GM18526 (cell line): Measurements from ENCODE around the gene ARL14EPL.

ENCODE experiments used
- POLR2A ChIP-seq: IDR thresholded peaks from 3 replicates; pipeline ENCODE4 v1.6.1; 2011; ENCODE audit not compliant: insufficient read length; ENCODE audit errors: extremely low read depth

The ARL14EPL gene

DNA sequence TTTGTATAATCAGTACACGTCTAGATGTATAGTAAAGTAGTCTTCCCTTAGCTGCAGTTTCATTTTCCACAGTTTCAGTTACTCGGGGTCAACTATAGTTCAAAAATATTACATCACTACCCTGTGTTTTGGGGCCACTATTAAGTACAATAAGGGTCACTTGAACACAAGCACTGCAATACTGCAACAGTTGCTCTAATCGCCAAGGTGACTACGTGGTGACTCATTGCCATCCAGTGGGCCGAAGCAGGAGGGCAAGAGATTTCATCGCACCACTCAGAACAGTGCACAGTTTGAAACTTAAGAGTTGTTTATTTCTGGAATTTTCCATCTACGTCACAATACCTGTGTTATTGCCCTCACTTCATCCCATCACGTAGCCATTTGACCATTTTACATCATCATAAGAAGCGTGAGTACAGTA, at the start of gene ARL14EPL:
Gene ARL14EPL, plus strand, starts transcription at position 379 of the 424 bp plus-strand sequence. CDS start 18,994 bp downstream, outside the sequence.
- TF ChIP-seq POLR2A, result no peak

DNA sequence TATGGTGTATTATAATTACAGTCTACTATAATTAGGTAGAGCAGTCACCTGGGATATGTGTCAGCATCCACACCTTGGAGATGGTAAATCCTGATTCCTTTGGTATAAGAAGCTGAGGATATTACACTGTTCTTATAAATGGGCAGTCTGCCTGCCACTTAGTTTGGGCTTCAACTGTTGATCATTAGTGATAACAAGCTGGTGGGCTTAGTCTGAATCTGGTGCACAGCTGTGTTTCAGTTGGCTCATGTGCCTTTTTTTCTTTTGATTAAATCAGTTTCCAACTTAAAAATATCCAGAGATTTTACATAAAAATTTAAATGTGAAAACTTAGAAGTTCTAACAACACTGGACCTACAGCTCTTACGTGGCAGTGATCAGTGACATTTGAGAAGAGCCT, 48.8 kb upstream of the ARL14EPL start:
- no peak for TF ChIP-seq POLR2A

DNA sequence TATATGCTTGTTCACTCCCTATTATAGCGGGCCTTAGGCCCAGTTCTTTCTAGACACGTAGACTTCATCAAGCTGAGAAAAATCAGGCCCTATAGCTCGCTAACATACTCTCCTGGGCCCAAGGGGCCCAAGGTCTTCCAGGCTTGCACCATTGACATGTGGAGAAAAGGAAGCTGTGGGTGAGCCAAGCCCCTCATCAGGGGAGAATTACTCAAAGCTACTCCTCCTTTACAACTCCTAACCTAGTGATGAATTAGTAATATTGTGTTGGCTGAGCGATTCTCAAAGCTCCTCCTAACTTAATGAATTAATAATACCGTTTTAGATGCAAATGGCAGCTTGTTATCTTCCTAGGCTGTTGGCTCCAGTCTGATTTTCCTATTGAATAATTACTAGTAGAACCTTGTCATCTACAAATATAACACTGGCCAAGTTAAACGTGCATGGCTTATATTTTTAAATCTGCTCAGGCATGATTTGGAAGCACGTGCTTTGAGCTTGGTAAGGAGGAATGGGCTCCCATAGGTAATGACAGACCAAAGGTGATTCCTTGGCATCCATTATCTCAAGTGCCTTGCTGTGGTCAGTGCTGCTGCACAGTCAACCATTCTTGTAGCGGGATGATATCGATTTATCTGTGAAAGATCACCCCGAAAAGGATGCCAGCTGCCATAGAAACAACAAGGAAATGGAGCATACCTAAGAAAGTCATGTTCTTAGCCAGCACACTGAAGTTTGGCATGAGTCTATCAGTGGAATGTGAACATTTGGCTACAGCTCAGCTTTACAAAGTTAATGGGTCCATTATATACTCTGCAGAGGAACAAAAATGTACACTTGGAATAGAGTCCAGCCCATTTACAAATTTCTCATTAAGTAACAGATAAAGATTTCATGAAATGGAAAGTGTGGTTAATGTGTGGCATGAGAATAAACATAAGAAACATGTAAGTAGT, 46.2 kb upstream of the ARL14EPL start:
- no peak for TF ChIP-seq POLR2A

DNA sequence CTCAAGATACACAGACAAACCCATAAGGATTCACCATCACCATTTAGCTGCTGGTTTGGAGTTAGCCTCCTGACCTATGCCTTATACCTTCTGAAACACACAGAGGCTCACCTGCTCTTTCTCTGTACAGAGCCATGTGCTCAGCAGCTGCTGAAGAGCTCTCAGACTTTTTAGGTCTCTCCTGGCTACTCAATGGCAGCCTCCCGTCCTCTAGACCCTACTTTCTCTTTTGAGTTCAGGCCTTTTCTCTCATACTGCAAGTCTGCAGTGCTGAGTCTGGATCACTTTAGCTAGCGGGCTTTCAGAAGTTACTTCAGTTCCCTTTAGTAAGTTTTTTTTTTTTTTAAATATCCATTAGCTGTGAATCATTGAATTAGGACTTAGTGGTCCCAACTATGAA, 44.3 kb upstream of the ARL14EPL start:
- TF ChIP-seq POLR2A, result no peak

DNA sequence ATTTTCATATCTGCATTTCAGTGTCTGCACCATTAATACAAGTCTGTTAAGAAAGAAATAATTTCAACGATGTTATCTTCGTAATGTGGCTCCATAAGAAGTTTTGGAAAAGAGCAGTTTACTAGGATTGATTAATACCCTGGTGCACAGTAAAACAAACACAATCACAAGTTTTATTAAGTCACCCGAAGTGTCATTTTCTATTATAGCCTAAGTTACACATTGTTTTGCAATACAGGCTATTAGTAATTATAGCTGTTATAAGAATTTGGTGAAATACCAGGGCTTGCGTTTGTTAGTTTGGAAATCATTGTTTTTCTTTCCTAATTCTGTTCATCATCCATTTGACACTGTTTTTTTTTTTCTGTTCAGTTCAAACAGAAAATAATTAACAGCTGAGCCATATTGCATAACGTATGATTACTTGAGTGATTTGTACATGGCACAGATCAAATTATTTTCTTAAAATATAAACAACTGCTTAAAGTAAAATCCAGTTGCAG, 39.4 kb upstream of the ARL14EPL start:
- no peak for TF ChIP-seq POLR2A

DNA sequence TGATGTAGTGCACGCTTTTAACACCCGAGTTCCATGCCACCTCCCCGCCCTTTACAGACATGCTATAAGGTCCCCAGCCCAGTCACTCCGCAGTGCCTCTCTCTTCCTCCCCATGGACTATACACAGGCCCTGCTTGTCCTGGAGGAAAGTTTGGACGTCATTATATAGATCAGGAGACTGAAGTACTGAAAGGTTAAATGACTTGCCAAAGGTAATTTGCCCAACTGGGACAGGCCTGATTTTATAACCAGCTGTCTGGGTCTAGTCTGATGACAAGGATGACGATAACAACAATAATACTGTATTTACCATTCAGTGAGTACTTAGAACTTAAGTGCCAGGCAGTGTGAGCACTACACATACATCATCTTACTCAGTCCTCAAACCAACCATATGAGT, 36.9 kb upstream of the ARL14EPL start:
- TF ChIP-seq POLR2A, result no peak

DNA sequence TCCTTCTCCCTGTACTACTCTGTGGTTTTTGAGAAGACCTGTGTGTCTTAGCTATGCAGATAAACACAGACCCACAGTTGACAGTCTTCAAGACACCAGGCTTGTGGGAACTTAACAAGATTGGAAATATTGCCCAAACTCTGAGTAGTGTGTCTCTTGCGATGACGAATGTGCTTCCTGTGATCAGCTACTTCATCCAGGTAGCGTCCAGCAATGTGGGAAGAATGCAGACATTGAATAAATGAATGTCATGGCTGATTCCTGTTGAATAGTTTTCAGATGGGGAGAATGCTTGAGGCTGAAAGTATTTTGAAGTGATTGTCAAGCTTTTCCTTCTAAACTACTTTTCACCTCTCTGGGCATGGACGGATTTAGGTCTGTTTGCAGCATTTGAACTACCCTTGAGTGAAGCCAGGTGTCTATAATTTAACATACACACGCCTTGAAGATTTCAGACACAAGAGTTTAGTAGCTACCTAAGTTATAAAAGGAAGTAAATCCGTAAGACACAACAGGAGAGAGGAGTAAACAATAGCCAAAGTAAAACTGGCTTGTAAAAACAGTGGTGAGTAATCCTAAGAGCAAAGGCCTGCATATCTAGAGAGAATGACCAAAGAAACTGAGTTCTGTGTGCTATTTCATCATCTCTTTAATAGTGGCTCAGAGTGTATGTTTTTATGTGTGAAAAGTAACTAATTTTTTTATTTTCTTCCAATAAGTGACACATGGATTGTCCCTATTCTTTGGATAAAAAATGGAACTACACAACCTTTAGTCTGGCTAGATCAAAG, 30.0 kb upstream of the ARL14EPL start:
- TF ChIP-seq POLR2A, result no peak

DNA sequence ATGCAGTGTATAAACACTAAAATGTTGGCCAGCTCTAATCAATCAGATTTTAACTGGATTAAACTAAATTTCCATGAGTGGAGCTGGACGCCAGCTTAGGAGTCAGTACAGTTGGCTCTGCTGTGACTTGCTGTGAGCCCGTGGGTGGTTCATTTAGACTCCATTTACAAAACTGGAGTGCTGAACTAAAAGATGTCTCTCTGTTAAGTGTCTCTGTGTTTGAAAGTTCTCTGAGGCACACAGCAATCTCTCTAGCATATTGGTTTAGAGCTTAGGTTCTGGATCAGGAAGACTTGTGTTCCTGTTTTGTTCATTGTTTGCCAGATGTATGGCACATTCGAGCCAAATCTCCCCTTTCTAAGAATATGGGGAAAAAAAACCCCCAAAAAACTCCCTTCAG, 28.0 kb upstream of the ARL14EPL start:
- no peak for TF ChIP-seq POLR2A

DNA sequence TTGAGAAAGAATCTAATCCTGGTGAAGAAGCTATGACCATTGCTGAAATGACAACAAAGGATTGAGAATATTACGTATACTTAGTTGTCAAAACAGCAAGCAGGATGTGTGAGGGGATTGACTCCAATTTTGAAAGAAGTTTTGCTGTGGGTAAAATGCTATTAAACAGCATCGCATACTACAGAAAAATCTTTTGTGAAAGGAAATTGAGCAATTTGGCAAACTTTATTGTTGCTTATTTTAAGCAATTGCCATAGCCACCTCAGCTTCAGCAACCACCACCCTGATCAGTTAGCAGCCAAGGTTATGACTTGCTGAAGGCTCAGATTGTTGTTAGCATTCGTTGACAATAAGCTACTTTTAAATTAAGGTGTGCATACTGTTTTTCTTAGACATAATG, 22.5 kb upstream of the ARL14EPL start:
- no peak for TF ChIP-seq POLR2A

DNA sequence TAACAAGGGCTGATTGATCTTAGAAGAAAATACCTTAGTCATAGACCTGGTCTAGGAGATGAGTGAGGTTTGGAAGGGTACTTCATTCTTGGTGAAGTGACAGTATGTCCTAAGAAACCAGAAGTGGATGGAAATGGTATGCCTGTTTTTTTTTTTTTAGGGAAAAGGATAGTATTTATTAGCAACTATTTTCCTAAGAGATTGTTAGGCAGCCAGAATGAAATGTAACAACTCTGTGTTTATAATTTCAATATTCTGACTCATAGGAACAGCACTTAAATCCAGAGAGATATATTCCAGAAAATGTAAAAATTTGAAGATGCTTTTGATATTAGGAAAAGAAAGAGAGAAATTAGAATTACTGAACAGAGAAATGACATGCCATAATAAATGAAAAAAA, 21.2 kb upstream of the ARL14EPL start:
- TF ChIP-seq POLR2A, result no peak

DNA sequence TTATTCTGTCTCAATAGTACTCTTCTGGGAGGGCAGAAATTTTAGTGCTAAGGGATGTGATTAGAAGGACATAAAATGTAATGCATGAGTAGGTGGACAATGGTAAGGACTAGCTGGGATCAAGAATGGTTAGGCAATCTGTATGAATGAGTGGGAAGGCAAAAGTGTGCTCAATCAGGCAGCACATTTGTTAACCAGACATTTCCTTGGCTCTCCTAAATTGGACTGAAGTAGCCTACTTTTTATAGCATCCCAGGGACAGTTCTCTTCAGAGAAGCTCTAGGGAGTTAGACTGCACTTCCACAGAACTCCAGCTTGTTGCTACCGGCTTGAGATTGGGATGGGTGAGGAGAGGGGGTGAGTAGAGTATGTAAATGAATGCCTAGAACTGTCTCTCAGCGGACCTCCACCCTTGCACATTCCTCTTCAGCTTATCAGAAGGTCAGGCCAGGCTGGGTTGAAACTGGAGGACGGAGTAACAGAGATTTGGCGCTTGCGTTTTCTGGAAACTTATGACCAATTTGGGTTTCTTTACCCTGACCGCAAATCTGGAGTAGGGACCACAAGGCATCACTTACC, 19.0 kb upstream of the ARL14EPL start:
- no peak for TF ChIP-seq POLR2A

DNA sequence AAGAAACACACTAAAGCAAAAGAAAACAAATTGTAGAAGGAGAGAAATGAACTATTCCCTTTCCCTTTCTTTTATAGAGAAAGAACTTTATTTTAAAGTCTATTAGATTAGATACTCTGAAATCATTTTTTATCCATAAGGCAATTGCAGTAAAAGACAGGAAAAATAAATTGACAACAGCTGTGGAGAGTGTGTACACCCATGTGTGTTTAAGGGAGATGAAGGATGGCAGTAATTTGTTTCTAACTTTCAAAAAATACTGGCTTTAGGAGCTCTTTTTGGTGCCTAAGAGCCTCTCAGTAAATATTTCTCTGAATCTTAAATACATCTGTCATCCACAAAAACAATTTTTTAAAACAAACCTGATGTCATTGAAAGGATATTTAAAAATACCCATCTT, 18.3 kb upstream of the ARL14EPL start:
- no peak for TF ChIP-seq POLR2A

DNA sequence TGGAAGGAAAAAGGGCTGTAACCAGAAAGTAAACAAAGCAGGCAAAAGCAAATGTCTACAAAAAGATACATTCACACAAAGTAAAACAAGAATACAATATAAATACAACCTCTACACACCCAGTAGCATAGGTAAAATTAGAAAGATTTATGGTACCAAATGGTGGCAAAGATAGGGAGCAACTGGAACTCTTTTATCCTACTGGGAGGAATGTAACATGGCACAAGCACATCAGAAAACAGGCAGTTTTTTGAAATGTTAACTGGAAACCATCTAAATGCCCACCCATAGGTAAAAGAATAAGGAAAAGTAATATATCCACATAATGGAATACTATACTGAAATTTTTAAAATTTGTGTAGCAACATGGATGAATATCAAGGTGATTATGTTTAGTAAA, 8.7 kb upstream of the ARL14EPL start:
- TF ChIP-seq POLR2A, result no peak

DNA sequence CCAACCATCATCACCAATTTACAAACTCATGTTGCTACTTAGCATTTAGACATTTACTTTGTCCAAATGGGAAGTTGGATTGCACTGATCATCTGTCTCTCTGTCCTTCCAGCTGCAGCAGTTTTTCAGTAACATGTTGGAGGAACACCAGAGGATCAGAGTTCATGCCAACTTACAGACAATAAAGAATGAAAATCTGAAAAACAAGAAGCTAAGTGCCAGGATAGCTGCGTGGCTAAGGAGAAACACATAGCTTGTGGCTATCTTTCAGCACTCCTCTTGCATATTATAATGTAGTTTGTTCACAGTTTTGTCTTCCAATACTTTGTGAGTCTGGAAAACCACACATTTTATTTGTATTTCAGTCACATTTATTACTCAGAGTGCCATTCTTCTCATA, 6.4 kb upstream of the ARL14EPL start:
- TF ChIP-seq POLR2A, result no peak

DNA sequence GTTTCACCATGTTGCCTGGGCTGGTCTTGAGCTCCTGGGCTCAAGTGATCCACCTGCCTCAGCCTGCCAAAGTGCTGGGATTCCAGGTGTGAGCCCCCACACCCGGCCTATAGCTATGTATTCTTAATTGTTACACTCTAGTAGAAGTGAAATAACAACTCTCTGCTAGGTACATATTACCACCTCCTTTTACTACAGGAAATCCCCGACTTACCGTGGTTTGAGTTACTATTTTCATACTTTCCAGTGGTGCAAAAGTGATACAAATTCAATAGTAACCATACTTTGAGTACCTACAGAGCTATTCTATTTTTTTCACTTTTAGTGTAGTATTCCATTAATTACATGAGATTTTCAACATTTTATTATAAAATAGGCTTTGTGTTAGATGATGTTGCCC, 719 bp downstream of the ARL14EPL start:
- no peak for TF ChIP-seq POLR2A
